ENCODE results near the gene DPEP1.

DNA sequence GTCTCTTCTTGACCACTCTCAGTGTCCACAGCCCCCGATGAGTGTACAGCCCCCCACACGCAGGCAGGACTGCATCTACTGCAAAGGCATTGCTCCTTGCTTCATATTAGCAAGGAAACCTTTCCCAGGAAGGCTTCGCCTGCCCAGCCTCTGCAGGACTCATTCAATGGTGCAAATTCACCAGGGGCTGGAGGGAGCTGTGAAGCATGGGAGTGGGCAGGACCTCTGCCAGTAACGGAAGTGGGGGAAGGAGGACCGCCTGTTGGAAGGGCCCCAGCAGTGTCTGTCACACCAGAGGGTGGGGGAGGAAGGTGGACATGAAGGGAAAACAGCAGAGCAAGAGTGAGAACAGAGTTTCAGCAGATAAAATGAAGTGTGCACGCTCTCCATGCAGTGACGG is 46.7 kb downstream of the DPEP1 start:
- TF ChIP-seq EZH2 (IDR thresholded peaks at IDR 0.05; ENCODE audit: low read length): no peak
- TF ChIP-seq, protein P1, sequence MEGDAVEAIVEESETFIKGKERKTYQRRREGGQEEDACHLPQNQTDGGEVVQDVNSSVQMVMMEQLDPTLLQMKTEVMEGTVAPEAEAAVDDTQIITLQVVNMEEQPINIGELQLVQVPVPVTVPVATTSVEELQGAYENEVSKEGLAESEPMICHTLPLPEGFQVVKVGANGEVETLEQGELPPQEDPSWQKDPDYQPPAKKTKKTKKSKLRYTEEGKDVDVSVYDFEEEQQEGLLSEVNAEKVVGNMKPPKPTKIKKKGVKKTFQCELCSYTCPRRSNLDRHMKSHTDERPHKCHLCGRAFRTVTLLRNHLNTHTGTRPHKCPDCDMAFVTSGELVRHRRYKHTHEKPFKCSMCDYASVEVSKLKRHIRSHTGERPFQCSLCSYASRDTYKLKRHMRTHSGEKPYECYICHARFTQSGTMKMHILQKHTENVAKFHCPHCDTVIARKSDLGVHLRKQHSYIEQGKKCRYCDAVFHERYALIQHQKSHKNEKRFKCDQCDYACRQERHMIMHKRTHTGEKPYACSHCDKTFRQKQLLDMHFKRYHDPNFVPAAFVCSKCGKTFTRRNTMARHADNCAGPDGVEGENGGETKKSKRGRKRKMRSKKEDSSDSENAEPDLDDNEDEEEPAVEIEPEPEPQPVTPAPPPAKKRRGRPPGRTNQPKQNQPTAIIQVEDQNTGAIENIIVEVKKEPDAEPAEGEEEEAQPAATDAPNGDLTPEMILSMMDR (optimal IDR thresholded peaks at IDR 0.05 in 1 of 3, IDR thresholded peaks at IDR 0.05 in 1 of 3, conservative IDR thresholded peaks at IDR 0.05 in 1 of 3; ENCODE audit: extremely low read depth in 1 of 3, insufficient read depth in 2 of 3, low read length in 3 of 3): no peak

Measured in keratinocyte (primary cell).